OCI-M2 (cell line): ENCODE measurements around the gene AUH.
"Not testable (repeated sequence)": the region's sequence is repeated elsewhere in the genome, so short reads cannot be mapped to it uniquely, and the experiment has no call there.

Experiments
- DNase-seq: peaks from one replicate; lab custom pipeline; 2025; ENCODE audit not compliant: unreplicated experiment; lab: John Stamatoyannopoulos, UW

AUH gene

GRCh38 chr9:91361291-91362050 lies at the start of gene AUH:
Gene AUH (minus strand): TSS chr9:91361918. CDS start chr9:91361889, 29 bp downstream.
- DNase-seq: no peak

- DNase-seq: no peak
Measured at GRCh38 chr9:91411096-91411771, 49.5 kb upstream of the AUH start.

GRCh38 chr9:91410161-91410560 lies 48.4 kb upstream of the AUH start:
- no peak for DNase-seq

- DNase-seq: no peak
Measured at GRCh38 chr9:91408475-91408874, 46.8 kb upstream of the AUH start.

- no peak for DNase-seq
Measured at GRCh38 chr9:91407580-91408318, 46.0 kb upstream of the AUH start.

- DNase-seq: no peak
Measured at GRCh38 chr9:91405343-91406077, 43.8 kb upstream of the AUH start.

- DNase-seq: no peak
Measured at GRCh38 chr9:91403665-91404543, 42.2 kb upstream of the AUH start.

GRCh38 chr9:91398926-91399325 lies 37.2 kb upstream of the AUH start:
- no peak for DNase-seq

GRCh38 chr9:91395553-91396471 lies 34.1 kb upstream of the AUH start:
- no peak for DNase-seq

GRCh38 chr9:91395106-91395552 lies 33.4 kb upstream of the AUH start:
- no peak for DNase-seq

- DNase-seq: no peak
Measured at GRCh38 chr9:91393826-91394225, 32.1 kb upstream of the AUH start.

- no peak for DNase-seq
Measured at GRCh38 chr9:91392435-91392834, 30.7 kb upstream of the AUH start.

- no peak for DNase-seq
Measured at GRCh38 chr9:91391818-91392217, 30.1 kb upstream of the AUH start.

- no peak for DNase-seq
Measured at GRCh38 chr9:91391412-91391811, 29.7 kb upstream of the AUH start.

- not testable (repeated sequence) for DNase-seq
Measured at GRCh38 chr9:91389686-91390085, 28.0 kb upstream of the AUH start.

- DNase-seq: no peak
Measured at GRCh38 chr9:91386765-91387164, 25.0 kb upstream of the AUH start.

GRCh38 chr9:91384954-91385353 lies 23.2 kb upstream of the AUH start:
- no peak for DNase-seq

- DNase-seq: no peak
Measured at GRCh38 chr9:91383577-91383976, 21.9 kb upstream of the AUH start.

- no peak for DNase-seq
Measured at GRCh38 chr9:91382298-91382697, 20.6 kb upstream of the AUH start.
